ENCODE data around the gene PPFIBP1. TPM values are rescaled to one million over a fixed set of nuclear protein-coding genes. Genes with fewer than 3 reads are reported as not detected.

Gene PPFIBP1
- total RNA-seq, 3 donors from 2014 or later: 37.0 to 79.4 (median 40.4) TPM

DNA sequence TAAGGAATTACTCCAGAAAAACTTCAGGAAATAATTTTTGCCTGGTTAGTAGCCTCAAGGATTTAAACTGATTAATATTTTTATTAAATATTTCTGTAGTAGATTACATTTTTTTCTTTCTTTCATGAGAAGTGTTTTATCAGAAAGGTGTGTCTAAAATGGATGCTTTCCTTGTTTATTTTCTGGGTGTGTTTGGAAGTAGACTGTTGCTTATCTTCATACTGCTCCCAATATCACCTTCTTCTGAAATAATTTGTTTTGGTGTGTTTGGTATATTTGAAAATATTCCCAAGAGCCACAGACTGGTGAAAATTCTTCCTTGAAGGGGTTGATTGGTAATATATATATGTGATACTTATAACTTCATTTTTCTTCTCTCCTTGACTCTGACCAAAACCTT, 162.1 kb downstream of the PPFIBP1 start:
- intact Hi-C loops (cut with DNase I, micrococcal nuclease): no loop called here
- H3K36me3 ChIP-seq (ENCODE audit: low read depth): no peaks in the 10 kb centered on the region
- peak; percentile 64 for ATAC-seq

GRCh38 chr12:27688671-27689070, 164.7 kb downstream of the PPFIBP1 start:
- no peak for DNase-seq
- H3K36me3 ChIP-seq (ENCODE audit: low read depth): no peaks in the 10 kb centered on the region
- H3K4me1 ChIP-seq (ENCODE audit: low read depth): peaks cover 8% of the 10 kb centered on the region
- no peaks in the 10 kb centered on the region for H3K9me3 ChIP-seq
- peak; percentile 66 for ATAC-seq
- H3K4me3 ChIP-seq: no peak overlapping the region
- no peak for TF ChIP-seq CTCF (IDR thresholded peaks at IDR 0.05)
- intact Hi-C loops (cut with DNase I, micrococcal nuclease): no loop called here

More for the DNA sequence above, 162.1 kb downstream of the PPFIBP1 start:
- Histone ChIP-seq H3K4me1 (ENCODE audit: low read depth) (peaks cover 17% of the 10 kb centered on the region), H3K9me3 (no peaks in the 10 kb centered on the region), H3K4me3 (no peak overlapping the region)
- no peak for TF ChIP-seq CTCF (IDR thresholded peaks at IDR 0.05)
- no peak for DNase-seq

GRCh38 chr12:27689558-27690180, 165.7 kb downstream of the PPFIBP1 start:
- Histone ChIP-seq H3K9me3 (no peaks in the 10 kb centered on the region), H3K4me3 (no peak overlapping the region), H3K4me1 (ENCODE audit: low read depth) (peaks cover 8% of the 10 kb centered on the region), H3K36me3 (ENCODE audit: low read depth) (no peaks in the 10 kb centered on the region)
- no peak for TF ChIP-seq CTCF (IDR thresholded peaks at IDR 0.05)
- intact Hi-C loops (cut with DNase I, micrococcal nuclease): no loop called here
- DNase-seq (no peak), ATAC-seq (no peak)

- H3K36me3 ChIP-seq (ENCODE audit: low read depth): no peaks in the 10 kb centered on the region
- no peak for DNase-seq
These were observed 169.4 kb downstream of the PPFIBP1 start for GRCh38 chr12:27693403-27693802.

GRCh38 chr12:27695556-27696292, 171.7 kb downstream of the PPFIBP1 start:
- Histone ChIP-seq H3K36me3 (ENCODE audit: low read depth) (no peaks in the 10 kb centered on the region), H3K4me1 (ENCODE audit: low read depth) (no peaks in the 10 kb centered on the region), H3K4me3 (no peak overlapping the region), H3K9me3 (no peaks in the 10 kb centered on the region)
- peak; percentile 42 for ATAC-seq
- intact Hi-C loops (cut with DNase I, micrococcal nuclease): no loop called here
- no peak for DNase-seq
- TF ChIP-seq CTCF (IDR thresholded peaks at IDR 0.05): no peak

More at GRCh38 chr12:27693403-27693802, 169.4 kb downstream of the PPFIBP1 start:
- ATAC-seq: no peak
- Histone ChIP-seq H3K4me1 (ENCODE audit: low read depth) (no peaks in the 10 kb centered on the region), H3K9me3 (no peaks in the 10 kb centered on the region), H3K4me3 (no peak overlapping the region)
- TF ChIP-seq CTCF (IDR thresholded peaks at IDR 0.05): no peak
- intact Hi-C loops (cut with DNase I, micrococcal nuclease): no loop called here

Measured in mucosa of descending colon (tissue), 3 donors.